ENCODE data around the gene GALNT5. TPM values are rescaled to one million over a fixed set of nuclear protein-coding genes. Genes with fewer than 3 reads are reported as not detected.

Gene GALNT5
- total RNA-seq, 1 experiment from 2014 or later: not detected

GRCh38 chr2:157355618-157356017 lies 98.1 kb downstream of the GALNT5 start:
- ChIA-PET CTCF (no interaction called here), POLR2A (ENCODE audit: low non-redundant PET) (no interaction called here)
- intact Hi-C loops (cut with micrococcal nuclease; ENCODE audit: unreplicated experiment): no loop called here
- no peak overlapping the region for H3K4me3 ChIP-seq (ENCODE audit: low read depth, low read length, poor library complexity, severe bottlenecking)
- no peaks in the 10 kb centered on the region for H3K4me1 ChIP-seq (ENCODE audit: insufficient read depth, low read length, poor library complexity, severe bottlenecking)
- H3K27me3 ChIP-seq (replicated peaks; ENCODE audit: insufficient read depth, low read depth, low read length, poor library complexity): no peaks in the 10 kb centered on the region
- DNase-seq (ENCODE audit: low spot score): peak; percentile 2
- TF ChIP-seq CTCF (conservative IDR thresholded peaks at IDR 0.05; ENCODE audit: low read depth, low read length) (no peak), EZH2 (IDR thresholded peaks at IDR 0.05; ENCODE audit: borderline replicate concordance, low read depth, low read length, poor library complexity, severe bottlenecking) (no peak)
- BruUV-seq (replicated peaks): no TSS peak
- H3K36me3 ChIP-seq (ENCODE audit: insufficient read depth, low read length, poor library complexity, severe bottlenecking): no peaks in the 10 kb centered on the region
- H3K9me3 ChIP-seq (ENCODE audit: low read depth, low read length, poor library complexity, severe bottlenecking): no peaks in the 10 kb centered on the region
- no peak overlapping the region for H3K27ac ChIP-seq (ENCODE audit: low read depth, low read length, poor library complexity, severe bottlenecking)

- no peak for DNase-seq (ENCODE audit: low spot score)
- no peaks in the 10 kb centered on the region for H3K36me3 ChIP-seq (ENCODE audit: insufficient read depth, low read length, poor library complexity, severe bottlenecking)
- no peaks in the 10 kb centered on the region for H3K27me3 ChIP-seq (replicated peaks; ENCODE audit: insufficient read depth, low read depth, low read length, poor library complexity)
- H3K27ac ChIP-seq (ENCODE audit: low read depth, low read length, poor library complexity, severe bottlenecking): no peak overlapping the region
- TF ChIP-seq CTCF (conservative IDR thresholded peaks at IDR 0.05; ENCODE audit: low read depth, low read length): no peak
- intact Hi-C loops (cut with micrococcal nuclease; ENCODE audit: unreplicated experiment): no loop called here
- CTCF ChIA-PET: no interaction called here
- no peaks in the 10 kb centered on the region for H3K4me1 ChIP-seq (ENCODE audit: insufficient read depth, low read length, poor library complexity, severe bottlenecking)
- BruUV-seq (replicated peaks): no TSS peak
- no peaks in the 10 kb centered on the region for H3K9me3 ChIP-seq (ENCODE audit: low read depth, low read length, poor library complexity, severe bottlenecking)
- POLR2A ChIA-PET (ENCODE audit: low non-redundant PET): no interaction called here
- H3K4me3 ChIP-seq (ENCODE audit: low read depth, low read length, poor library complexity, severe bottlenecking): no peak overlapping the region
Measured at GRCh38 chr2:157359628-157360027, 102.1 kb downstream of the GALNT5 start.

GRCh38 chr2:157361526-157361925 lies 104.0 kb downstream of the GALNT5 start:
- H3K9me3 ChIP-seq (ENCODE audit: low read depth, low read length, poor library complexity, severe bottlenecking): no peaks in the 10 kb centered on the region
- ChIA-PET CTCF (no interaction called here), POLR2A (ENCODE audit: low non-redundant PET) (no interaction called here)
- no peak for DNase-seq (ENCODE audit: low spot score)
- no peaks in the 10 kb centered on the region for H3K27me3 ChIP-seq (replicated peaks; ENCODE audit: insufficient read depth, low read depth, low read length, poor library complexity)
- no peaks in the 10 kb centered on the region for H3K4me1 ChIP-seq (ENCODE audit: insufficient read depth, low read length, poor library complexity, severe bottlenecking)
- no peak overlapping the region for H3K27ac ChIP-seq (ENCODE audit: low read depth, low read length, poor library complexity, severe bottlenecking)
- no peaks in the 10 kb centered on the region for H3K36me3 ChIP-seq (ENCODE audit: insufficient read depth, low read length, poor library complexity, severe bottlenecking)
- TF ChIP-seq EZH2 (IDR thresholded peaks at IDR 0.05; ENCODE audit: borderline replicate concordance, low read depth, low read length, poor library complexity, severe bottlenecking) (no peak), CTCF (conservative IDR thresholded peaks at IDR 0.05; ENCODE audit: low read depth, low read length) (no peak)
- no peak overlapping the region for H3K4me3 ChIP-seq (ENCODE audit: low read depth, low read length, poor library complexity, severe bottlenecking)
- intact Hi-C loops (cut with micrococcal nuclease; ENCODE audit: unreplicated experiment): no loop called here
- BruUV-seq (replicated peaks): no TSS peak

Measured in A673 (cell line).